GM10847 (cell line): ENCODE measurements around the gene FAAP24.

Experiments
- POLR2A ChIP-seq: IDR thresholded peaks from 2 replicates; pipeline ENCODE4 v1.6.1; 2011; ENCODE audit not compliant: insufficient read length; ENCODE audit errors: extremely low read depth

The FAAP24 gene

GRCh38 chr19:32998722-32999121 is 26.7 kb downstream of the FAAP24 start:
- no peak for TF ChIP-seq POLR2A

GRCh38 chr19:33000510-33000909 is 28.5 kb downstream of the FAAP24 start:
- no peak for TF ChIP-seq POLR2A

- no peak for TF ChIP-seq POLR2A
Observed at GRCh38 chr19:33000910-33001309, 28.9 kb downstream of the FAAP24 start.

GRCh38 chr19:33005440-33005839 is 33.4 kb downstream of the FAAP24 start:
- TF ChIP-seq POLR2A, result no peak

- TF ChIP-seq POLR2A, result no peak
Observed at GRCh38 chr19:33008738-33009137, 36.7 kb downstream of the FAAP24 start.

- TF ChIP-seq POLR2A, result no peak
Observed at GRCh38 chr19:33022472-33023116, 50.6 kb downstream of the FAAP24 start.

GRCh38 chr19:33024398-33024797 is 52.4 kb downstream of the FAAP24 start:
- no peak for TF ChIP-seq POLR2A
